Measurements from ENCODE around the gene RIMBP2. TPM values are rescaled to one million over a fixed set of nuclear protein-coding genes. Genes with fewer than 3 reads are reported as not detected.
"Not testable (repeated sequence)": the region's sequence is repeated elsewhere in the genome, so short reads cannot be mapped to it uniquely, and the experiment has no call there.

RIMBP2 gene
- total and polyA plus RNA-seq, 2 donors = 0.47 to 0.78 TPM

GRCh38 chr12:130702966-130703732 lies 12.9 kb downstream of the RIMBP2 start:
- no peaks in the 10 kb centered on the region for H3K4me1 ChIP-seq (ENCODE audit: control insufficient read depth in 2 of 2, insufficient read depth in 2 of 2, low read length in 2 of 2)
- no peak overlapping the region for H3K27ac ChIP-seq (ENCODE audit: low read depth in 1 of 2, low read length in 1 of 2)
- H3K36me3 ChIP-seq (ENCODE audit: control insufficient read depth in 2 of 2, insufficient read depth in 2 of 2, low read length in 1 of 2) = no peaks in the 10 kb centered on the region
- no peaks in the 10 kb centered on the region for H3K27me3 ChIP-seq (ENCODE audit: control insufficient read depth in 2 of 2, insufficient read depth in 1 of 2, low read length in 1 of 2)
- no peak for DNase-seq (ENCODE audit: low read depth in 6 of 9, low spot score in 9 of 9)
- WGBS = 94% methylated on average over 25 of the region's 25 CpGs
- H3K4me3 ChIP-seq (ENCODE audit: low read length in 2 of 2) = no peak overlapping the region
- no peaks in the 10 kb centered on the region for H3K9me3 ChIP-seq (ENCODE audit: control insufficient read depth in 2 of 2, insufficient read depth in 1 of 2, low read length in 1 of 2)

- no peaks in the 10 kb centered on the region for H3K27me3 ChIP-seq (ENCODE audit: control insufficient read depth in 2 of 2, insufficient read depth in 1 of 2, low read length in 1 of 2)
- no peak for DNase-seq (ENCODE audit: low read depth in 6 of 9, low spot score in 9 of 9)
- H3K36me3 ChIP-seq (ENCODE audit: control insufficient read depth in 2 of 2, insufficient read depth in 2 of 2, low read length in 1 of 2) = no peaks in the 10 kb centered on the region
- 79% methylated on average over 10 of the region's 10 CpGs for WGBS
- no peak overlapping the region for H3K27ac ChIP-seq (ENCODE audit: low read depth in 1 of 2, low read length in 1 of 2)
- H3K4me3 ChIP-seq (ENCODE audit: low read length in 2 of 2) = no peak overlapping the region
- H3K4me1 ChIP-seq (ENCODE audit: control insufficient read depth in 2 of 2, insufficient read depth in 2 of 2, low read length in 2 of 2) = no peaks in the 10 kb centered on the region
- H3K9me3 ChIP-seq (ENCODE audit: control insufficient read depth in 2 of 2, insufficient read depth in 1 of 2, low read length in 1 of 2) = no peaks in the 10 kb centered on the region
Measured at GRCh38 chr12:130701402-130701744, 14.7 kb downstream of the RIMBP2 start.

GRCh38 chr12:130700492-130701401 lies 15.4 kb downstream of the RIMBP2 start:
- H3K4me3 ChIP-seq (ENCODE audit: low read length in 2 of 2) = no peak overlapping the region

GRCh38 chr12:130698106-130698505 lies 18.0 kb downstream of the RIMBP2 start:
- no peak overlapping the region for H3K4me3 ChIP-seq (ENCODE audit: low read length in 2 of 2)
- no peaks in the 10 kb centered on the region for H3K4me1 ChIP-seq (ENCODE audit: control insufficient read depth in 2 of 2, insufficient read depth in 2 of 2, low read length in 2 of 2)
- over 99% methylated on average over 8 of the region's 8 CpGs for WGBS
- H3K9me3 ChIP-seq (ENCODE audit: control insufficient read depth in 2 of 2, insufficient read depth in 1 of 2, low read length in 1 of 2) = no peaks in the 10 kb centered on the region
- H3K27ac ChIP-seq (ENCODE audit: low read depth in 1 of 2, low read length in 1 of 2) = no peak overlapping the region
- H3K36me3 ChIP-seq (ENCODE audit: control insufficient read depth in 2 of 2, insufficient read depth in 2 of 2, low read length in 1 of 2) = no peaks in the 10 kb centered on the region
- DNase-seq (ENCODE audit: low read depth in 6 of 9, low spot score in 9 of 9) = no peak
- no peaks in the 10 kb centered on the region for H3K27me3 ChIP-seq (ENCODE audit: control insufficient read depth in 2 of 2, insufficient read depth in 1 of 2, low read length in 1 of 2)

More at GRCh38 chr12:130700492-130701401, 15.4 kb downstream of the RIMBP2 start:
- no peak for DNase-seq (ENCODE audit: low read depth in 6 of 9, low spot score in 9 of 9)
- no peaks in the 10 kb centered on the region for H3K36me3 ChIP-seq (ENCODE audit: control insufficient read depth in 2 of 2, insufficient read depth in 2 of 2, low read length in 1 of 2)
- H3K27me3 ChIP-seq (ENCODE audit: control insufficient read depth in 2 of 2, insufficient read depth in 1 of 2, low read length in 1 of 2) = no peaks in the 10 kb centered on the region
- H3K4me1 ChIP-seq (ENCODE audit: control insufficient read depth in 2 of 2, insufficient read depth in 2 of 2, low read length in 2 of 2) = no peaks in the 10 kb centered on the region
- 71% methylated on average over 14 of the region's 14 CpGs for WGBS
- no peaks in the 10 kb centered on the region for H3K9me3 ChIP-seq (ENCODE audit: control insufficient read depth in 2 of 2, insufficient read depth in 1 of 2, low read length in 1 of 2)
- no peak overlapping the region for H3K27ac ChIP-seq (ENCODE audit: low read depth in 1 of 2, low read length in 1 of 2)

GRCh38 chr12:130696379-130697100 lies 19.6 kb downstream of the RIMBP2 start:
- no peak overlapping the region for H3K4me3 ChIP-seq (ENCODE audit: low read length in 2 of 2)
- DNase-seq (ENCODE audit: low read depth in 6 of 9, low spot score in 9 of 9) = no peak
- 28% methylated on average over 7 of the region's 7 CpGs for WGBS

GRCh38 chr12:130695061-130695460 lies 21.0 kb downstream of the RIMBP2 start:
- Histone ChIP-seq H3K27ac (ENCODE audit: low read depth in 1 of 2, low read length in 1 of 2) (no peak overlapping the region), H3K4me3 (ENCODE audit: low read length in 2 of 2) (no peak overlapping the region), H3K36me3 (ENCODE audit: control insufficient read depth in 2 of 2, insufficient read depth in 2 of 2, low read length in 1 of 2) (no peaks in the 10 kb centered on the region), H3K4me1 (ENCODE audit: control insufficient read depth in 2 of 2, insufficient read depth in 2 of 2, low read length in 2 of 2) (no peaks in the 10 kb centered on the region), H3K9me3 (ENCODE audit: control insufficient read depth in 2 of 2, insufficient read depth in 1 of 2, low read length in 1 of 2) (no peaks in the 10 kb centered on the region), H3K27me3 (ENCODE audit: control insufficient read depth in 2 of 2, insufficient read depth in 1 of 2, low read length in 1 of 2) (no peaks in the 10 kb centered on the region)
- no peak for DNase-seq (ENCODE audit: low read depth in 6 of 9, low spot score in 9 of 9)
- WGBS = 36% methylated on average over 6 of the region's 6 CpGs

More at GRCh38 chr12:130696379-130697100, 19.6 kb downstream of the RIMBP2 start:
- no peaks in the 10 kb centered on the region for H3K36me3 ChIP-seq (ENCODE audit: control insufficient read depth in 2 of 2, insufficient read depth in 2 of 2, low read length in 1 of 2)
- no peaks in the 10 kb centered on the region for H3K4me1 ChIP-seq (ENCODE audit: control insufficient read depth in 2 of 2, insufficient read depth in 2 of 2, low read length in 2 of 2)
- H3K9me3 ChIP-seq (ENCODE audit: control insufficient read depth in 2 of 2, insufficient read depth in 1 of 2, low read length in 1 of 2) = no peaks in the 10 kb centered on the region
- no peak overlapping the region for H3K27ac ChIP-seq (ENCODE audit: low read depth in 1 of 2, low read length in 1 of 2)
- no peaks in the 10 kb centered on the region for H3K27me3 ChIP-seq (ENCODE audit: control insufficient read depth in 2 of 2, insufficient read depth in 1 of 2, low read length in 1 of 2)

- Histone ChIP-seq H3K27me3 (ENCODE audit: control insufficient read depth in 2 of 2, insufficient read depth in 1 of 2, low read length in 1 of 2) (peaks cover 0 to 16% of the 10 kb centered on the region in 2 donors), H3K4me3 (ENCODE audit: low read length in 2 of 2) (no peak overlapping the region), H3K36me3 (ENCODE audit: control insufficient read depth in 2 of 2, insufficient read depth in 2 of 2, low read length in 1 of 2) (no peaks in the 10 kb centered on the region), H3K9me3 (ENCODE audit: control insufficient read depth in 2 of 2, insufficient read depth in 1 of 2, low read length in 1 of 2) (no peaks in the 10 kb centered on the region), H3K4me1 (ENCODE audit: control insufficient read depth in 2 of 2, insufficient read depth in 2 of 2, low read length in 2 of 2) (no peaks in the 10 kb centered on the region), H3K27ac (ENCODE audit: low read depth in 1 of 2, low read length in 1 of 2) (no peak overlapping the region)
- WGBS = 96% methylated on average over 24 of the region's 24 CpGs
- DNase-seq (ENCODE audit: low read depth in 6 of 9, low spot score in 9 of 9) = no peak
Measured at GRCh38 chr12:130689408-130690405, 26.4 kb downstream of the RIMBP2 start.

GRCh38 chr12:130688999-130689398 lies 27.1 kb downstream of the RIMBP2 start:
- H3K27me3 ChIP-seq (ENCODE audit: control insufficient read depth in 2 of 2, insufficient read depth in 1 of 2, low read length in 1 of 2) = peaks cover 0 to 16% of the 10 kb centered on the region in 2 donors
- not testable (repeated sequence) for DNase-seq (ENCODE audit: low read depth in 6 of 9, low spot score in 9 of 9); H3K4me3 ChIP-seq (ENCODE audit: low read length in 2 of 2); H3K4me1 ChIP-seq (ENCODE audit: control insufficient read depth in 2 of 2, insufficient read depth in 2 of 2, low read length in 2 of 2); H3K27ac ChIP-seq (ENCODE audit: low read depth in 1 of 2, low read length in 1 of 2); H3K36me3 ChIP-seq (ENCODE audit: control insufficient read depth in 2 of 2, insufficient read depth in 2 of 2, low read length in 1 of 2); H3K9me3 ChIP-seq (ENCODE audit: control insufficient read depth in 2 of 2, insufficient read depth in 1 of 2, low read length in 1 of 2)
- 90% methylated on average over 16 of the region's 16 CpGs for WGBS

Measured in thymus (tissue), 11 donors.